HepG2 (cell line): ENCODE measurements around the gene ZNF446. TPM values are rescaled to one million over a fixed set of nuclear protein-coding genes. Genes with fewer than 3 reads are reported as not detected.

Experiments
- CENPT ChIP-seq: sonication (generic); formaldehyde crosslinking; IDR thresholded peaks from 2 replicates; pipeline ENCODE4 v1.8.0; 2022; ENCODE audit warnings: low read depth, mild to moderate bottlenecking, moderate library complexity, missing genetic modification reagents
- CREBL2 ChIP-seq: sonication (generic); formaldehyde crosslinking; IDR thresholded peaks from 2 replicates; pipeline ENCODE4 v1.8.1; 2023; ENCODE audit warnings: missing genetic modification reagents, mild to moderate bottlenecking, borderline replicate concordance
- ISL2 ChIP-seq: sonication (generic); formaldehyde crosslinking; IDR thresholded peaks from 2 replicates; pipeline ENCODE4 v1.5.0; 2020; ENCODE audit warnings: missing genetic modification reagents
- KAT2B ChIP-seq: fragments of 150-350 bp; IDR thresholded peaks from 2 replicates; pipeline ENCODE4 v1.6.1; 2014; ENCODE audit warnings: low read depth, low read length, borderline replicate concordance
- NFE2 ChIP-seq: sonication (generic); formaldehyde crosslinking; IDR thresholded peaks from 2 replicates; pipeline ENCODE4 v1.4.0; 2020; ENCODE audit warnings: missing genetic modification reagents
- PCBP1 ChIP-seq: fragments of 200-400 bp; formaldehyde crosslinking; IDR thresholded peaks from 2 replicates; pipeline ENCODE4 v1.6.1; 2017; ENCODE audit warnings: mild to moderate bottlenecking, low read depth, low read length, borderline replicate concordance
- SMARCC2 ChIP-seq: fragments of 450-650 bp; IDR thresholded peaks from 2 replicates; pipeline ENCODE4 v1.6.1; 2017; ENCODE audit warnings: antibody characterized with exemption, mild to moderate bottlenecking
- SNAI1 ChIP-seq: sonication (generic); formaldehyde crosslinking; IDR thresholded peaks from 2 replicates; pipeline ENCODE4 v1.5.0; 2020; ENCODE audit warnings: mild to moderate bottlenecking, missing genetic modification reagents, borderline replicate concordance
- TARDBP ChIP-seq: sonication (generic); formaldehyde crosslinking; IDR thresholded peaks from 2 replicates; pipeline ENCODE4 v1.8.0; 2022; ENCODE audit warnings: mild to moderate bottlenecking, missing genetic modification reagents
- TCF7L2 ChIP-seq: IDR thresholded peaks from 2 replicates; pipeline ENCODE4 v1.6.1; 2011; ENCODE audit warnings: mild to moderate bottlenecking, low read depth, low read length, moderate library complexity
- ZBTB34 ChIP-seq: sonication (generic); formaldehyde crosslinking; IDR thresholded peaks from 2 replicates; pipeline ENCODE4 v1.8.0; 2022; ENCODE audit warnings: mild to moderate bottlenecking, missing genetic modification reagents
- ZBTB8A ChIP-seq: sonication (generic); formaldehyde crosslinking; IDR thresholded peaks from 2 replicates; pipeline ENCODE4 v1.4.0; 2020; ENCODE audit warnings: mild to moderate bottlenecking, low read depth, missing genetic modification reagents, borderline replicate concordance
- ZEB1 ChIP-seq: IDR thresholded peaks from 2 replicates; pipeline ENCODE4 v1.6.1; 2012; ENCODE audit warnings: mild to moderate bottlenecking, low read depth, inconsistent platforms; ENCODE audit not compliant: insufficient replicate concordance
- ZNF260 ChIP-seq: sonication (generic); formaldehyde crosslinking; IDR thresholded peaks from 2 replicates; pipeline ENCODE4 v1.4.0; 2020; ENCODE audit warnings: missing genetic modification reagents, low read depth, mild to moderate bottlenecking, borderline replicate concordance
- ZNF382 ChIP-seq: sonication (generic); formaldehyde crosslinking; IDR thresholded peaks from 2 replicates; pipeline ENCODE4 v1.5.0; 2020; ENCODE audit warnings: missing genetic modification reagents, mild to moderate bottlenecking, borderline replicate concordance
- ZNF484 ChIP-seq: sonication (generic); formaldehyde crosslinking; IDR thresholded peaks from 2 replicates; pipeline ENCODE4 v1.5.1; 2020; ENCODE audit warnings: mild to moderate bottlenecking, low read depth, missing genetic modification reagents, borderline replicate concordance
- ZNF607 ChIP-seq: sonication (generic); formaldehyde crosslinking; IDR thresholded peaks from 2 replicates; pipeline ENCODE4 v1.5.1; 2020; ENCODE audit warnings: missing genetic modification reagents, mild to moderate bottlenecking, borderline replicate concordance
- ZNF747 ChIP-seq: sonication (generic); formaldehyde crosslinking; IDR thresholded peaks from 2 replicates; pipeline ENCODE4 v1.8.1; 2023; ENCODE audit warnings: missing genetic modification reagents, mild to moderate bottlenecking, borderline replicate concordance
- ZNF839 ChIP-seq: sonication (generic); formaldehyde crosslinking; IDR thresholded peaks from 2 replicates; pipeline ENCODE4 v1.4.0; 2020; ENCODE audit warnings: missing genetic modification reagents, mild to moderate bottlenecking, borderline replicate concordance
- polyA plus RNA-seq, 8 experiments: library from polyadenylated mRNA; depleted of rRNA in 3 of 8; stranded (reverse) in 7 of 8; unstranded in 1 of 8; fragments of >200 nt; fragmentation: Illumina TruSeq in 4 of 8; extraction: Trizol in 4 of 8; gene quantifications; 2 replicates each; pipeline versions ENCODE4 v1.2.1 to v1.2.3, GENCODE V29; 2011 to 2016; ENCODE audit warnings: low read depth in 4 of 8, missing spikeins in 1 of 8, mixed read lengths in 1 of 8; ENCODE audit not compliant: insufficient read depth in 1 of 8
- total RNA-seq, 5 experiments: library from RNA; depleted of rRNA; stranded (reverse); fragments of >200 nt; fragmentation: Illumina TruSeq; extraction: Trizol; gene quantifications; 2 replicates each; pipeline ENCODE4 v1.2.3, GENCODE V29; 2016; ENCODE audit warnings: low read depth in 1 of 5

ZNF446 gene
- total and polyA plus RNA-seq, 2 of the 13 experiments (the other 11 are each of a cell fraction or from before 2014, with no cell fraction given), result 3.0 to 3.6 TPM

GRCh38 chr19:58499021-58499927 lies 23.1 kb downstream of the ZNF446 start (continued):
- TF ChIP-seq TCF7L2, result no peak
- peak; percentile 76 for TF ChIP-seq ISL2 (CRISPR knock-in tag)
- no peak for TF ChIP-seq NFE2 (CRISPR knock-in tag)
- TF ChIP-seq TARDBP (CRISPR knock-in tag), result peak; percentile 97
- no peak for TF ChIP-seq ZBTB8A (CRISPR knock-in tag)
- no peak for TF ChIP-seq CREBL2 (CRISPR knock-in tag)
- TF ChIP-seq ZNF484 (CRISPR knock-in tag), result no peak
- TF ChIP-seq ZNF839 (CRISPR knock-in tag), result 0 out of 2 replicates have a peak, but pooled peaks have one; percentile 67
- no peak for TF ChIP-seq ZEB1
- no peak for TF ChIP-seq KAT2B
- TF ChIP-seq CENPT (CRISPR knock-in tag), result 0 out of 2 replicates have a peak, but pooled peaks have one; percentile 55
- TF ChIP-seq ZNF747 (CRISPR knock-in tag), result 0 out of 2 replicates have a peak, but pooled peaks have one; percentile 49
- TF ChIP-seq ZNF607 (CRISPR knock-in tag), result peak; percentile 39; the same call in 1 of the 2 replicates
- no peak for TF ChIP-seq ZNF260 (CRISPR knock-in tag)
- 0 out of 2 replicates have a peak, but pooled peaks have one; percentile 44 for TF ChIP-seq ZBTB34 (CRISPR knock-in tag)
- no peak for TF ChIP-seq SMARCC2
- no peak for TF ChIP-seq ZNF382 (CRISPR knock-in tag)
- no peak for TF ChIP-seq PCBP1
- peak; percentile 38; the same call in 1 of the 2 replicates for TF ChIP-seq SNAI1 (CRISPR knock-in tag)
